ENCODE results near the gene SLCO1B3. TPM values are rescaled to one million over a fixed set of nuclear protein-coding genes. Genes with fewer than 3 reads are reported as not detected.

The SLCO1B3 gene
- total and polyA plus RNA-seq, 2 donors (not counting 1 experiment from before 2014, with no cell fraction given) = not detected

DNA sequence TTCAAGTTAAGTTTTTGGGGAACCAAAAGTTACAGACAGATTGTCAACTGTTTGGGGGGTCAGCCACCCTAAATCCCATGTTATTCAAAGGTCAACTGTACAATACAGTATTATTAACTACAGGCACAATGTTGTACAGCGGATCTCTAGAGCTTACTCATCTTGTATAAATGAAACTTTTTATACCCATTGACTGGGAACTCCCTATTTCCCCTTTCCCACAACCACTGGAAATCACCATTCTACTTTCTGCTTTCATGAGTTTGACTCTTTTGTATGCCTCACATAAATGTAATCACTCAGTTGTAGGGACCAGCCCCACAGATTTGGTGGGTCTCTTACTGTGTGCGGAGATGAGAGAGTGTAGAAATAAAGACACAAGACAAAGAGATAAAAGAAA, 57.8 kb downstream of the SLCO1B3 start:
- Histone ChIP-seq H3K4me3 (ENCODE audit: control extremely low read depth in 1 of 5, extremely low read depth in 1 of 5, insufficient read depth in 1 of 5, low read depth in 2 of 5, low read length in 4 of 5) (no peak overlapping the region), H3K9ac (ENCODE audit: low read length) (no peak overlapping the region), H3K9me3 (ENCODE audit: control extremely low read depth in 1 of 3, control insufficient read depth in 2 of 3, insufficient read depth in 1 of 3, low read length in 2 of 3) (peaks cover 0 to 9% (median 0%) of the 10 kb centered on the region in 3 donors), H3K4me1 (ENCODE audit: control insufficient read depth in 2 of 2, insufficient read depth in 2 of 2, low read length in 2 of 2) (no peaks in the 10 kb centered on the region), H3K79me2 (ENCODE audit: control insufficient read depth, insufficient read depth, low read length) (no peaks in the 10 kb centered on the region), H3K4me2 (replicated peaks; ENCODE audit: low read depth, low read length, poor library complexity, severe bottlenecking) (no peak overlapping the region), H2AFZ (ENCODE audit: insufficient read depth, low read depth, low read length, poor library complexity, severe bottlenecking) (no peak overlapping the region), H3K27ac (ENCODE audit: low read length in 2 of 2) (no peak overlapping the region), H4K20me1 (ENCODE audit: control insufficient read depth, insufficient read depth, low read length, poor library complexity, severe bottlenecking) (no peaks in the 10 kb centered on the region), H3K27me3 (replicated peaks in 1 of 4; ENCODE audit: control extremely low read depth in 1 of 4, control insufficient read depth in 3 of 4, insufficient read depth in 4 of 4, low read length in 3 of 4) (no peaks in the 10 kb centered on the region), H3K36me3 (replicated peaks in 1 of 2; ENCODE audit: control extremely low read depth in 1 of 2, control insufficient read depth in 1 of 2, extremely low read depth in 1 of 2, insufficient read depth in 2 of 2, low read length in 1 of 2) (no peaks in the 10 kb centered on the region)
- DNase-seq = no peak
- TF ChIP-seq, protein P1, sequence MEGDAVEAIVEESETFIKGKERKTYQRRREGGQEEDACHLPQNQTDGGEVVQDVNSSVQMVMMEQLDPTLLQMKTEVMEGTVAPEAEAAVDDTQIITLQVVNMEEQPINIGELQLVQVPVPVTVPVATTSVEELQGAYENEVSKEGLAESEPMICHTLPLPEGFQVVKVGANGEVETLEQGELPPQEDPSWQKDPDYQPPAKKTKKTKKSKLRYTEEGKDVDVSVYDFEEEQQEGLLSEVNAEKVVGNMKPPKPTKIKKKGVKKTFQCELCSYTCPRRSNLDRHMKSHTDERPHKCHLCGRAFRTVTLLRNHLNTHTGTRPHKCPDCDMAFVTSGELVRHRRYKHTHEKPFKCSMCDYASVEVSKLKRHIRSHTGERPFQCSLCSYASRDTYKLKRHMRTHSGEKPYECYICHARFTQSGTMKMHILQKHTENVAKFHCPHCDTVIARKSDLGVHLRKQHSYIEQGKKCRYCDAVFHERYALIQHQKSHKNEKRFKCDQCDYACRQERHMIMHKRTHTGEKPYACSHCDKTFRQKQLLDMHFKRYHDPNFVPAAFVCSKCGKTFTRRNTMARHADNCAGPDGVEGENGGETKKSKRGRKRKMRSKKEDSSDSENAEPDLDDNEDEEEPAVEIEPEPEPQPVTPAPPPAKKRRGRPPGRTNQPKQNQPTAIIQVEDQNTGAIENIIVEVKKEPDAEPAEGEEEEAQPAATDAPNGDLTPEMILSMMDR (IDR thresholded peaks at IDR 0.05) = no peak
- no peak for TF ChIP-seq EZH2 (IDR thresholded peaks at IDR 0.05; ENCODE audit: borderline replicate concordance, insufficient read depth, low read depth, low read length, poor library complexity, severe bottlenecking)
- Mint-ChIP-seq H3K27me3 (no peaks in the 10 kb centered on the region), H3K27ac (no peak overlapping the region), H3K4me3 (no peak overlapping the region), H3K9me3 (ENCODE audit: insufficient read depth) (no peaks in the 10 kb centered on the region), H3K4me1 (no peaks in the 10 kb centered on the region)
- no peak for ATAC-seq (ENCODE audit: low read depth)
- ChIA-PET POLR2A (no interaction called here), CTCF (no interaction called here)
- intact Hi-C loops (cut with micrococcal nuclease) = no loop called here
- WGBS (ENCODE audit: insufficient coverage) = no CpG with 5 or more reads among the region's 2 CpGs

DNA sequence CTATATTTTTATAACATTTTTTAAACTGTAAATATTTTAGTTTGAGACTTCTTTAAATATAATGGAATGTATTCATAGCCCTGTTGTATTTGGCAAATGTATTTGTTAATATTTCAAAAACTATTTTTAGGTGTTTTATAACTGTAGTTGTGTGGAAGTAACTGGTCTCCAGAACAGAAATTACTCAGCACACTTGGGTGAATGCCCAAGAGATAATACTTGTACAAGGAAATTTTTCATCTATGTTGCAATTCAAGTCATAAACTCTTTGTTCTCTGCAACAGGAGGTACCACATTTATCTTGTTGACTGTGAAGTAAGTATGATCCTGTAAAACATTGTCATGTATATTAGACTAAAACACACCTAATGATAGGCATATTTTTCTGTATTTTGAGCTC, 72.8 kb downstream of the SLCO1B3 start:
- H3K9me3 Mint-ChIP-seq (ENCODE audit: insufficient read depth) = no peaks in the 10 kb centered on the region
- Histone ChIP-seq H3K9ac (ENCODE audit: low read length) (no peak overlapping the region), H3K9me3 (ENCODE audit: control extremely low read depth in 1 of 3, control insufficient read depth in 2 of 3, insufficient read depth in 1 of 3, low read length in 2 of 3) (peaks cover 0 to 2% (median 0%) of the 10 kb centered on the region in 3 donors), H3K27me3 (replicated peaks in 1 of 4; ENCODE audit: control extremely low read depth in 1 of 4, control insufficient read depth in 3 of 4, insufficient read depth in 4 of 4, low read length in 3 of 4) (no peaks in the 10 kb centered on the region), H4K20me1 (ENCODE audit: control insufficient read depth, insufficient read depth, low read length, poor library complexity, severe bottlenecking) (no peaks in the 10 kb centered on the region), H3K4me2 (replicated peaks; ENCODE audit: low read depth, low read length, poor library complexity, severe bottlenecking) (no peak overlapping the region), H3K79me2 (ENCODE audit: control insufficient read depth, insufficient read depth, low read length) (no peaks in the 10 kb centered on the region), H3K27ac (ENCODE audit: low read length in 2 of 2) (no peak overlapping the region), H3K4me1 (ENCODE audit: control insufficient read depth in 2 of 2, insufficient read depth in 2 of 2, low read length in 2 of 2) (no peaks in the 10 kb centered on the region), H2AFZ (ENCODE audit: insufficient read depth, low read depth, low read length, poor library complexity, severe bottlenecking) (no peak overlapping the region), H3K4me3 (ENCODE audit: control extremely low read depth in 1 of 5, extremely low read depth in 1 of 5, insufficient read depth in 1 of 5, low read depth in 2 of 5, low read length in 4 of 5) (no peak overlapping the region), H3K36me3 (replicated peaks in 1 of 2; ENCODE audit: control extremely low read depth in 1 of 2, control insufficient read depth in 1 of 2, extremely low read depth in 1 of 2, insufficient read depth in 2 of 2, low read length in 1 of 2) (no peaks in the 10 kb centered on the region)
- H3K27ac Mint-ChIP-seq = no peak overlapping the region
- intact Hi-C loops (cut with micrococcal nuclease) = no loop called here
- CTCF ChIA-PET = no interaction called here
- no peaks in the 10 kb centered on the region for H3K4me1 Mint-ChIP-seq
- ATAC-seq (ENCODE audit: low read depth) = no peak
- no peak overlapping the region for H3K4me3 Mint-ChIP-seq
- DNase-seq = no peak
- H3K27me3 Mint-ChIP-seq = no peaks in the 10 kb centered on the region
- no peak for TF ChIP-seq EZH2 (IDR thresholded peaks at IDR 0.05; ENCODE audit: borderline replicate concordance, insufficient read depth, low read depth, low read length, poor library complexity, severe bottlenecking)
- TF ChIP-seq, protein P1 (IDR thresholded peaks at IDR 0.05) = no peak
- POLR2A ChIA-PET = no interaction called here

All from B cell (primary cell).